Right lobe of liver (tissue), 6 donors: Measurements from ENCODE around the gene GALNT13. TPM values are rescaled to one million over a fixed set of nuclear protein-coding genes. Genes with fewer than 3 reads are reported as not detected.

Experiments
- ATAC-seq, 4 donors: fragments of 200-7000 bp; cut with Tn5 transposase; one replicate each; pipeline ENCODE4 v1.9.1; 2020; ENCODE audit warnings: mild to moderate bottlenecking in 4 of 4, moderate library complexity in 4 of 4
- DNase-seq, 3 donors: peaks; one replicate each; pipeline ENCODE4 v3.0.0-alpha.2; 2020
- H3K27ac ChIP-seq, 3 donors: fragments of 200-600 bp; one replicate each; pipeline ENCODE4 v1.8.0; 2022
- H3K27me3 ChIP-seq, 2 donors: fragments of 200-600 bp; one replicate each; pipeline ENCODE4 v1.8.0; 2022
- H3K36me3 ChIP-seq, 4 donors: fragments of 200-600 bp; sonication (generic) in 1 of 4; one replicate each; pipeline versions ENCODE4 v1.5.1 to v1.8.0; 2017 to 2022; ENCODE audit warnings: control low read depth in 1 of 4
- H3K4me1 ChIP-seq, 4 donors: fragments of 200-600 bp; sonication (generic) in 1 of 4; one replicate each; pipeline versions ENCODE4 v1.5.1 to v1.8.0; 2017 to 2022; ENCODE audit warnings: control low read depth in 1 of 4
- H3K4me3 ChIP-seq, 3 donors: fragments of 200-600 bp; one replicate each; pipeline ENCODE4 v1.8.0; 2022
- H3K9me3 ChIP-seq, 4 donors: fragments of 200-600 bp; sonication (generic) in 1 of 4; one replicate each; pipeline versions ENCODE4 v1.5.1 to v1.8.0; 2017 to 2022; ENCODE audit warnings: control low read depth in 1 of 4
- POLR2A ChIP-seq: fragments of 450-650 bp; IDR thresholded peaks from one replicate; pipeline ENCODE4 v1.6.1; 2017; ENCODE audit warnings: antibody characterized with exemption, mild to moderate bottlenecking
- WGBS: methylation state at CpG from one replicate; pipeline ENCODE4 v1.1.6; 2018; ENCODE audit warnings: low coverage, low lambda C conversion rate; ENCODE audit not compliant: insufficient coverage; ENCODE audit errors: missing lambda C conversion rate; 5-methylcytosine and 5-hydroxymethylcytosine counted together
- intact Hi-C, 2 donors: fragments of 100-400 bp; cut with DNase I; formaldehyde crosslinking; loops; one replicate each; pipeline versions ENCODE4 v1.11.2 to v1.14.1; 2022
- total RNA-seq, 6 experiments: library from RNA; depleted of rRNA in 2 of 6; stranded (reverse); fragments of >200 nt in 2 of 6; fragmentation: NEBNext Ultra II Directional in 3 of 6; extraction: Animal tissue kit (Norgen Biotek cat#: 25700) in 3 of 6; gene quantifications; one replicate each; pipeline versions ENCODE4 v1.1.0 to v1.2.4, GENCODE V29; 2016 to 2023
- TF ChIP-seq, protein P1 (sequence below), 4 donors: fragments of 200-600 bp in 3 of 4; fragments of 450-650 bp in 1 of 4; IDR thresholded peaks; one replicate each; pipeline versions ENCODE4 v1.5.1 to v1.8.0; 2016 to 2022; ENCODE audit warnings: antibody characterized with exemption in 4 of 4, mild to moderate bottlenecking in 2 of 4
- donor health status: DM: no; HTN: yes; CAD: no.
- donor health status: DM: no; HTN: no; CAD: no.
- donor health status: DM: no; HTN: no; CAD: no.
- donor health status: DM: no; HTN: yes; CAD: no.
- donor health status: DM: no; HTN: yes; CAD: no.

Gene GALNT13
- total RNA-seq, 6 experiments from 2014 or later = not detected

DNA sequence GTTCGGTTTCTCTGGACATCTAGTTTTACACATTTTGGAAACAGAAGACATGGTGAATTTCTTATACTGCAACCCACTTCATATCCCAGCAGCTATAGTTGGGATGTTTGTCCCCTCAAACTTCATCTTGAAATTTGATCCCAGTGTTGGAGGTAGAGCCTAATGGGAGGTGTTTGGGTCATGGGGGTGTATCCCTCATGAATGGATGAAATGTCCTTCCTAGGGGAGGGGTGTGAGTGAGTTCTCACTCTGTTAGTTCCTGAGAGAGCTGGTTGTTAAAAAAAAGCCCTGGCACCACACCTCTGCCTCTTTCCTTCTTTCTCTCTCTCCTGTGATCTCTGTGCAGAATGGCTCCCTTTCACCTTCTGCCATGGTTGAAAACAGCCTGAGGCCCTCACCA is 457.8 kb downstream of the GALNT13 start:
- H3K27ac ChIP-seq = no peak overlapping the region
- WGBS = 68% methylated on average over 1 of the region's 1 CpG
- no peak for ATAC-seq
- intact Hi-C loops = no loop called here
- TF ChIP-seq, protein P1, sequence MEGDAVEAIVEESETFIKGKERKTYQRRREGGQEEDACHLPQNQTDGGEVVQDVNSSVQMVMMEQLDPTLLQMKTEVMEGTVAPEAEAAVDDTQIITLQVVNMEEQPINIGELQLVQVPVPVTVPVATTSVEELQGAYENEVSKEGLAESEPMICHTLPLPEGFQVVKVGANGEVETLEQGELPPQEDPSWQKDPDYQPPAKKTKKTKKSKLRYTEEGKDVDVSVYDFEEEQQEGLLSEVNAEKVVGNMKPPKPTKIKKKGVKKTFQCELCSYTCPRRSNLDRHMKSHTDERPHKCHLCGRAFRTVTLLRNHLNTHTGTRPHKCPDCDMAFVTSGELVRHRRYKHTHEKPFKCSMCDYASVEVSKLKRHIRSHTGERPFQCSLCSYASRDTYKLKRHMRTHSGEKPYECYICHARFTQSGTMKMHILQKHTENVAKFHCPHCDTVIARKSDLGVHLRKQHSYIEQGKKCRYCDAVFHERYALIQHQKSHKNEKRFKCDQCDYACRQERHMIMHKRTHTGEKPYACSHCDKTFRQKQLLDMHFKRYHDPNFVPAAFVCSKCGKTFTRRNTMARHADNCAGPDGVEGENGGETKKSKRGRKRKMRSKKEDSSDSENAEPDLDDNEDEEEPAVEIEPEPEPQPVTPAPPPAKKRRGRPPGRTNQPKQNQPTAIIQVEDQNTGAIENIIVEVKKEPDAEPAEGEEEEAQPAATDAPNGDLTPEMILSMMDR (IDR thresholded peaks at IDR 0.05) = no peak
- no peak for TF ChIP-seq POLR2A
- no peaks in the 10 kb centered on the region for H3K27me3 ChIP-seq
- no peaks in the 10 kb centered on the region for H3K4me1 ChIP-seq
- H3K36me3 ChIP-seq = no peaks in the 10 kb centered on the region
- H3K4me3 ChIP-seq = no peak overlapping the region
- DNase-seq = no peak
- H3K9me3 ChIP-seq = no peaks in the 10 kb centered on the region

GRCh38 chr2:154331784-154332183 is 460.1 kb downstream of the GALNT13 start:
- H3K36me3 ChIP-seq = no peaks in the 10 kb centered on the region
- H3K27me3 ChIP-seq = no peaks in the 10 kb centered on the region
- H3K4me3 ChIP-seq = no peak overlapping the region
- no peak overlapping the region for H3K27ac ChIP-seq
- ATAC-seq (no peak), DNase-seq (no peak)
- TF ChIP-seq, protein P1 (IDR thresholded peaks at IDR 0.05) = no peak
- TF ChIP-seq POLR2A = no peak
- 15% methylated on average over 1 of the region's 1 CpG for WGBS
- no peaks in the 10 kb centered on the region for H3K4me1 ChIP-seq
- H3K9me3 ChIP-seq = no peaks in the 10 kb centered on the region
- intact Hi-C loops = no loop called here

DNA sequence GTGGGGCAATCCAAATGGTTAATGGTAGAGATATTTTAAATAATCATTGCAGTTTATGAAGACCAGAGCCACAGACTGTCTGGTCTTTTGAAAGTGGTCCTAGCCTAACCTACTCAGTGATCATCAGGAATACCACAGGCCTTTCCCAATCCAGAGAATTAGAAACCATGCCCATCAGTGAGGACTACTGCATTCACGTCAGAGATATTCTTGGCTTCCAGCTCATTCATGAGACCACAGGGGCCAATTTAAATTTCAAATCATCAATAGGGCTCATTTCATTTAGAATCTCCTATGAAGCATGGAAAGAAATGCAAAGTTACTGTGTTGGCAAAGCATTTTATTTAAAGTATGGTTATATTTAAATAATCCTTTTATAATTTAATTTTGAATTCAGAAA is 464.5 kb downstream of the GALNT13 start:
- 25% methylated on average over 1 of the region's 1 CpG for WGBS
- no peak for TF ChIP-seq POLR2A
- TF ChIP-seq, protein P1 (IDR thresholded peaks at IDR 0.05) = no peak
- Histone ChIP-seq H3K27me3 (no peaks in the 10 kb centered on the region), H3K9me3 (no peaks in the 10 kb centered on the region), H3K36me3 (no peaks in the 10 kb centered on the region), H3K4me1 (no peaks in the 10 kb centered on the region), H3K4me3 (no peak overlapping the region), H3K27ac (no peak overlapping the region)
- ATAC-seq (no peak), DNase-seq (no peak)
- intact Hi-C loops = no loop called here

- Histone ChIP-seq H3K27ac (no peak overlapping the region), H3K36me3 (no peaks in the 10 kb centered on the region), H3K4me1 (no peaks in the 10 kb centered on the region), H3K4me3 (no peak overlapping the region), H3K9me3 (no peaks in the 10 kb centered on the region), H3K27me3 (no peaks in the 10 kb centered on the region)
- no peak for DNase-seq
- intact Hi-C loops = no loop called here
- TF ChIP-seq POLR2A = no peak
- TF ChIP-seq, protein P1 (IDR thresholded peaks at IDR 0.05) = no peak
- 42% methylated on average over 2 of the region's 3 CpGs for WGBS
- ATAC-seq = no peak
Measured at GRCh38 chr2:154338352-154338967, 466.7 kb downstream of the GALNT13 start.

DNA sequence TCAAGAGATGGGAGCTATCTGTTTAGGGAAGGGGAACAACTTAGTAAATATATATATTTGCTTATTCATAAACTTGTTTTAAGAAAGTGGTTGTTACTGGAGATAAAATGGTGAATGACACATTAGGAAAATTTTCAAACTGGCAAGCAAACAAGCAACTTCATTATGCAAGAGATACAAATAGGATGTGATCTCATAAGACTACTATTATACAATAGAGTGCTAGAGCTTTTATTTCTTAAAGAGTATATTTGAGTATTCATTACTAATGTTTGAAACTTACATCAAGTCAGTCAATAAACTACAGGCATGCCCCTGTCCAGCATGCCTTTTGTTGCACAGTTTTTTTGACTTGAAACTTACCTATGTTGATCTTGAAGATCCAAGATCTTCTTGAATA is 471.6 kb downstream of the GALNT13 start:
- H3K9me3 ChIP-seq = no peaks in the 10 kb centered on the region

More for the DNA sequence above, 471.6 kb downstream of the GALNT13 start:
- H3K4me1 ChIP-seq = no peaks in the 10 kb centered on the region
- no peak overlapping the region for H3K4me3 ChIP-seq
- DNase-seq (no peak), ATAC-seq (no peak)
- no peaks in the 10 kb centered on the region for H3K27me3 ChIP-seq
- intact Hi-C loops = no loop called here
- TF ChIP-seq, protein P1 (IDR thresholded peaks at IDR 0.05) = no peak
- no peak for TF ChIP-seq POLR2A
- H3K36me3 ChIP-seq = no peaks in the 10 kb centered on the region
- no peak overlapping the region for H3K27ac ChIP-seq
